Endothelial cell of umbilical vein (primary cell): Measurements from ENCODE around the gene ARID1B. TPM values are rescaled to one million over a fixed set of nuclear protein-coding genes. Genes with fewer than 3 reads are reported as not detected.

Experiments
- BruUV-seq: library from RNA; stranded (reverse); fragments of 400-500 nt; replicated peaks from 2 replicates; lab custom pipeline; 2021; lab: Mats Ljungman, UMichigan
- CTCF ChIA-PET: fragments of 300-600, 350-600 bp; sonication (Branson Sonifier 250); formaldehyde crosslinking; loops from one replicate; lab custom pipeline; 2021; ENCODE audit warnings: antibody characterized with exemption, inconsistent platforms; lab: Charles Lee
- POLR2A ChIA-PET: fragments of 300-600, 350-600 bp; sonication (Branson Sonifier 250); formaldehyde crosslinking; loops from one replicate; lab custom pipeline; 2021; ENCODE audit warnings: antibody characterized with exemption, inconsistent platforms; lab: Charles Lee
- DNase-seq: peaks from one replicate; pipeline ENCODE4 v3.0.0-alpha.2; 2011; ENCODE audit warnings: low read depth, low spot score
- FAIRE-seq: peaks from 2 replicates; lab custom pipeline; 2011; peaks lifted over from hg19 to GRCh38; lab: Jason Lieb, UNC
- H2AFZ ChIP-seq: 2 replicates; pipeline ENCODE4 v1.6.0; 2012; ENCODE audit warnings: low read depth, low read length, control low read depth, inconsistent platforms
- H3K27ac ChIP-seq: 2 replicates; pipeline ENCODE4 v1.5.1; 2011; ENCODE audit warnings: low read depth, mild to moderate bottlenecking, control low read depth, low read length, moderate library complexity; ENCODE audit not compliant: insufficient read depth
- H3K27me3 ChIP-seq, 2 experiments: 2 replicates each; pipeline versions ENCODE4 v1.6.0 to v1.6.1; 2011; ENCODE audit warnings: low read length in 2 of 2, mixed read lengths in 1 of 2; ENCODE audit not compliant: control insufficient read depth in 2 of 2, insufficient read depth in 2 of 2
- H3K36me3 ChIP-seq, 2 experiments: 2 replicates in 1 of 2; 3 replicates in 1 of 2; pipeline ENCODE4 v1.5.1; 2011; ENCODE audit warnings: low read length in 2 of 2, mild to moderate bottlenecking in 1 of 2, moderate library complexity in 1 of 2; ENCODE audit not compliant: control insufficient read depth in 2 of 2, insufficient read depth in 2 of 2; ENCODE audit errors: extremely low read depth in 1 of 2
- H3K4me1 ChIP-seq: 3 replicates; pipeline ENCODE4 v1.5.1; 2011; ENCODE audit warnings: mild to moderate bottlenecking, low read length; ENCODE audit not compliant: control insufficient read depth, insufficient read depth; ENCODE audit errors: extremely low read depth
- H3K4me2 ChIP-seq: 2 replicates; pipeline ENCODE4 v1.6.1; 2011; ENCODE audit warnings: low read length, control low read depth, mixed read lengths; ENCODE audit not compliant: insufficient read depth
- H3K4me3 ChIP-seq, 3 experiments: fragments of 200-600 bp in 1 of 3; sonication (generic), shearing (Covaris generic) in 1 of 3; replicated peaks in 1 of 3; 2 replicates each; pipeline ENCODE4 v1.5.1; 2011 to 2016; ENCODE audit warnings: control low read depth in 3 of 3, low read length in 3 of 3, mild to moderate bottlenecking in 2 of 3, inconsistent platforms in 1 of 3, low read depth in 1 of 3, moderate library complexity in 1 of 3; ENCODE audit not compliant: insufficient read depth in 1 of 3
- H3K79me2 ChIP-seq: 2 replicates; pipeline ENCODE4 v1.6.0; 2012; ENCODE audit warnings: low read length, inconsistent platforms; ENCODE audit not compliant: control insufficient read depth, insufficient read depth
- H3K9ac ChIP-seq: replicated peaks from 2 replicates; pipeline ENCODE3; 2011; ENCODE audit warnings: low read length, control low read depth; ENCODE audit not compliant: insufficient read depth; ENCODE audit errors: extremely low read depth
- H3K9me1 ChIP-seq: replicated peaks from 3 replicates; pipeline ENCODE4 v1.6.0; 2011; ENCODE audit warnings: mild to moderate bottlenecking, low read length; ENCODE audit not compliant: control insufficient read depth, insufficient read depth; ENCODE audit errors: extremely low read depth
- H3K9me3 ChIP-seq: replicated peaks from 2 replicates; pipeline ENCODE4 v1.5.1; 2012; ENCODE audit warnings: low read length, inconsistent platforms; ENCODE audit not compliant: control insufficient read depth, insufficient read depth
- H4K20me1 ChIP-seq: replicated peaks from 2 replicates; pipeline ENCODE3; 2011; ENCODE audit warnings: mild to moderate bottlenecking, low read length; ENCODE audit not compliant: control insufficient read depth, insufficient read depth; ENCODE audit errors: extremely low read depth
- EZH2 ChIP-seq: IDR thresholded peaks from 2 replicates; pipeline ENCODE4 v1.6.1; 2012; ENCODE audit warnings: borderline replicate concordance, low read depth, mild to moderate bottlenecking, moderate library complexity, low read length, inconsistent platforms; ENCODE audit not compliant: severe bottlenecking
- FOS ChIP-seq: IDR thresholded peaks from 2 replicates; pipeline ENCODE4 v1.6.1; 2011; ENCODE audit warnings: mild to moderate bottlenecking, low read length, moderate library complexity, borderline replicate concordance; ENCODE audit not compliant: insufficient read depth
- GATA2 ChIP-seq: IDR thresholded peaks from 2 replicates; pipeline ENCODE4 v1.7.0; 2011; ENCODE audit warnings: low read depth, mild to moderate bottlenecking, moderate library complexity, mixed read lengths, low read length; ENCODE audit not compliant: insufficient read length, insufficient read depth
- JUN ChIP-seq: IDR thresholded peaks from 2 replicates; pipeline ENCODE4 v1.6.1; 2011; ENCODE audit warnings: borderline replicate concordance, low read depth; ENCODE audit not compliant: insufficient read length, insufficient read depth
- MAX ChIP-seq: IDR thresholded peaks from 2 replicates; pipeline ENCODE4 v1.6.1; 2011; ENCODE audit not compliant: insufficient read depth, insufficient read length
- MYC ChIP-seq: IDR thresholded peaks from one replicate; pipeline ENCODE4 v1.6.1; 2011; ENCODE audit warnings: mild to moderate bottlenecking, low read depth, low read length
- POLR2A ChIP-seq: IDR thresholded peaks from 2 replicates; pipeline ENCODE4 v1.6.1; 2012; ENCODE audit warnings: low read depth, mild to moderate bottlenecking, control low read depth, low read length
- POLR2AphosphoS5 ChIP-seq: IDR thresholded peaks from 2 replicates; pipeline ENCODE4 v1.6.1; 2012; ENCODE audit warnings: low read depth, mild to moderate bottlenecking, control low read depth, low read length, moderate library complexity; ENCODE audit not compliant: insufficient read depth
- dilution Hi-C: fragments of 300-500 bp; cut with MboI; formaldehyde crosslinking; loops from one replicate; pipeline ENCODE4 v1.15.0; 2019; ENCODE audit warnings: low sequenced_read_pairs; ENCODE audit not compliant: extremely low pct_ligation_motif_present
- intact Hi-C: fragments of 100-400 bp; cut with micrococcal nuclease; formaldehyde crosslinking; loops from one replicate; pipeline ENCODE4 v1.10.0; 2022
- polyA plus RNA-seq, 4 experiments: library from polyadenylated mRNA; depleted of rRNA in 3 of 4; stranded (reverse) in 3 of 4; unstranded in 1 of 4; fragments of >200 nt; gene quantifications; 2 replicates each; pipeline versions ENCODE4 v1.2.1 to v1.2.3, GENCODE V29; 2011 to 2012; ENCODE audit warnings: missing spikeins in 1 of 4
- total RNA-seq: library from RNA; stranded (reverse); gene quantifications from 2 replicates; pipeline ENCODE4 v1.2.3, GENCODE V29; 2021
- TF ChIP-seq, protein P1 (sequence below), 2 donors: IDR thresholded peaks; 1 replicate in 1 of 2; 2 replicates in 1 of 2; pipeline ENCODE4 v1.5.1; 2011; ENCODE audit warnings: low read length in 2 of 2, mild to moderate bottlenecking in 2 of 2, moderate library complexity in 2 of 2, control low read depth in 1 of 2, inconsistent platforms in 1 of 2, low read depth in 1 of 2; ENCODE audit not compliant: insufficient read depth in 1 of 2; ENCODE audit errors: extremely low read depth in 1 of 2

ARID1B gene
- total and polyA plus RNA-seq, 2 donors (not counting 3 experiments of a cell fraction or from before 2014, with no cell fraction given), result 21.8 to 89.5 TPM

DNA sequence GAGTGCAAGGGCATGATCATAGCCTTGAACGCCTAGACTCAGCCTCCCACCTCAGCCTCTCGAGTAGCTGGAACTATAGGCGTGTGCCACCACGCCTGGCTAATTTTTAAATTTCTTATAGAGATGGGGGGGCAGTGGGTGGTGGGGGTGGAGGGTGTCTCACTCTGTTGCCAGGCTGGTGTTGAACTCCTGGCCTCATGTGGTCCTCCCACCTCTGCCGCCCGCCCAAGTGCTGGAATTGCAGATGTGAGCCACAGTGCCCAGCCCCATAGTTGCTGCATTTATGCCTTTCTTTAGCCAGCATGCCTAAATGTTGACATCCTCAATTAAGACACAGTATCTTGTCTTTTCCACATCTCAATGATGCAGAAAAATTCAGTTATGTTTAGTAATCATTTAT is 171.1 kb downstream of the ARID1B start:
- Histone ChIP-seq H3K27me3 (no peaks in the 10 kb centered on the region), H3K4me1 (peaks cover 27% of the 10 kb centered on the region), H3K4me2 (no peak overlapping the region), H3K79me2 (peaks cover 49% of the 10 kb centered on the region), H3K9ac (no peak overlapping the region), H3K27ac (no peak overlapping the region), H3K9me1 (no peaks in the 10 kb centered on the region), H3K36me3 (no peaks in the 10 kb centered on the region), H4K20me1 (no peaks in the 10 kb centered on the region), H3K9me3 (no peaks in the 10 kb centered on the region), H2AFZ (no peak overlapping the region), H3K4me3 (no peak overlapping the region)
- no peak for FAIRE-seq
- BruUV-seq, result no TSS peak
- intact Hi-C loops (loop anchor here (5.0 kb wide), 2 partner anchors 166 to 386 kb away; no protein-coding TSS in a partner anchor), dilution Hi-C loops (no loop called here)
- TF ChIP-seq EZH2 (no peak), POLR2A (no peak), MYC (no peak), JUN (no peak), FOS (no peak), MAX (no peak), GATA2 (no peak), POLR2AphosphoS5 (no peak)
- TF ChIP-seq, protein P1, sequence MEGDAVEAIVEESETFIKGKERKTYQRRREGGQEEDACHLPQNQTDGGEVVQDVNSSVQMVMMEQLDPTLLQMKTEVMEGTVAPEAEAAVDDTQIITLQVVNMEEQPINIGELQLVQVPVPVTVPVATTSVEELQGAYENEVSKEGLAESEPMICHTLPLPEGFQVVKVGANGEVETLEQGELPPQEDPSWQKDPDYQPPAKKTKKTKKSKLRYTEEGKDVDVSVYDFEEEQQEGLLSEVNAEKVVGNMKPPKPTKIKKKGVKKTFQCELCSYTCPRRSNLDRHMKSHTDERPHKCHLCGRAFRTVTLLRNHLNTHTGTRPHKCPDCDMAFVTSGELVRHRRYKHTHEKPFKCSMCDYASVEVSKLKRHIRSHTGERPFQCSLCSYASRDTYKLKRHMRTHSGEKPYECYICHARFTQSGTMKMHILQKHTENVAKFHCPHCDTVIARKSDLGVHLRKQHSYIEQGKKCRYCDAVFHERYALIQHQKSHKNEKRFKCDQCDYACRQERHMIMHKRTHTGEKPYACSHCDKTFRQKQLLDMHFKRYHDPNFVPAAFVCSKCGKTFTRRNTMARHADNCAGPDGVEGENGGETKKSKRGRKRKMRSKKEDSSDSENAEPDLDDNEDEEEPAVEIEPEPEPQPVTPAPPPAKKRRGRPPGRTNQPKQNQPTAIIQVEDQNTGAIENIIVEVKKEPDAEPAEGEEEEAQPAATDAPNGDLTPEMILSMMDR (IDR thresholded peaks at IDR 0.05; ENCODE audit: extremely low read depth in 1 of 2, insufficient read depth in 1 of 2, low read depth in 1 of 2, low read length in 2 of 2), result no peak
- no peak for DNase-seq
- CTCF ChIA-PET, result interaction anchor here (0.9 kb wide), 2 partner anchors 10 to 73 kb away, joined by 3 read pairs; no protein-coding TSS in a partner anchor
- POLR2A ChIA-PET, result no interaction called here
